ENCODE measurements around the gene YDJC. TPM values are rescaled to one million over a fixed set of nuclear protein-coding genes. Genes with fewer than 3 reads are reported as not detected.

The YDJC gene
- total and polyA plus RNA-seq, 2 of the 13 experiments (the other 11 are each of a cell fraction or from before 2014, with no cell fraction given), result 15.3 to 32.0 TPM

GRCh38 chr22:21594865-21595452, 34.9 kb downstream of the YDJC start:
- CTCF ChIA-PET (ENCODE audit: low intra/inter-chr PET ratio, low total read pairs), result interaction anchor here (1.6 kb wide), 1 partner anchor 52 kb away, joined by 7 read pairs; no protein-coding TSS in a partner anchor

More at GRCh38 chr22:21594865-21595452, 34.9 kb downstream of the YDJC start:
- no peaks in the 10 kb centered on the region for H3K4me1 ChIP-seq (ENCODE audit: insufficient read depth, low read length)
- H3K27ac ChIP-seq (ENCODE audit: extremely low read length, insufficient read depth, low read length), result no peak overlapping the region
- intact Hi-C loops (cut with micrococcal nuclease; ENCODE audit: unreplicated experiment), result loop anchor here (5.0 kb wide), 1 partner anchor 47 kb away; the partner anchor contains the start of gene SDF2L1
- no peak overlapping the region for H2AFZ ChIP-seq (ENCODE audit: low read length)
- FAIRE-seq, result no peak
- no peak overlapping the region for H3K9ac ChIP-seq (ENCODE audit: insufficient read depth, low read depth, low read length)
- POLR2A ChIA-PET, result no interaction called here
- in situ Hi-C loops (cut with HindIII; ENCODE audit: extremely low pct_ligation_motif_present, low pct_unique_long_range_greater_than_20kb), result no loop called here
- no peak for ATAC-seq
- H3K79me2 ChIP-seq (ENCODE audit: insufficient read depth, low read length), result peaks cover 91% of the 10 kb centered on the region
- no peaks in the 10 kb centered on the region for H3K9me3 ChIP-seq (ENCODE audit: low read length)
- H4K20me1 ChIP-seq (ENCODE audit: insufficient read depth, low read length), result peaks cover 53% of the 10 kb centered on the region
- peaks cover 24 to 79% of the 10 kb centered on the region in 2 experiments; a peak in 4 of 5 replicates for H3K36me3 ChIP-seq (replicated peaks in 1 of 2; ENCODE audit: control insufficient read depth in 1 of 2, insufficient read depth in 2 of 2, low read length in 2 of 2)
- no peak for DNase-seq (ENCODE audit: low spot score)
- TF ChIP-seq ESRRA (CRISPR knock-in tag; IDR thresholded peaks at IDR 0.05; ENCODE audit: low read depth) (no peak), ZNF34 (CRISPR knock-in tag; IDR thresholded peaks at IDR 0.05; ENCODE audit: borderline replicate concordance) (no peak), ZNF484 (CRISPR knock-in tag; IDR thresholded peaks at IDR 0.05; ENCODE audit: borderline replicate concordance, low read depth) (no peak), HNRNPH1 (optimal IDR thresholded peaks at IDR 0.05; ENCODE audit: low read depth, low read length) (no peak), ZNF33B (CRISPR knock-in tag; IDR thresholded peaks at IDR 0.05) (no peak), STAT6 (CRISPR knock-in tag; IDR thresholded peaks at IDR 0.05; ENCODE audit: borderline replicate concordance) (no peak), SIN3B (IDR thresholded peaks at IDR 0.05; ENCODE audit: low read length) (no peak), U2AF2 (IDR thresholded peaks at IDR 0.05; ENCODE audit: low read depth, low read length) (no peak), ZNF432 (CRISPR knock-in tag; IDR thresholded peaks at IDR 0.05; ENCODE audit: borderline replicate concordance) (no peak), HNRNPL (IDR thresholded peaks at IDR 0.05; ENCODE audit: low read depth, low read length) (no peak), ZFY (CRISPR knock-in tag; IDR thresholded peaks at IDR 0.05) (no peak)
- H3K27me3 ChIP-seq (ENCODE audit: control insufficient read depth in 1 of 2, insufficient read depth in 2 of 2, low read length in 2 of 2), result no peaks in the 10 kb centered on the region
- no peak overlapping the region for H3K4me3 ChIP-seq (replicated peaks in 1 of 3; ENCODE audit: insufficient read depth in 1 of 3, low read depth in 2 of 3, low read length in 3 of 3)
- H3K4me2 ChIP-seq (ENCODE audit: low read depth, low read length), result no peak overlapping the region
- no TSS peak for BruUV-seq (replicated peaks)
- 96% methylated on average over 5 of the region's 5 CpGs for WGBS (ENCODE audit: low lambda C conversion rate)
